GM20000 (cell line): ENCODE measurements around the gene ASB15.

Experiments
- DNase-seq: peaks from one replicate; pipeline ENCODE4 v3.0.0; 2012; ENCODE audit warnings: low spot score
- CTCF ChIP-seq: IDR thresholded peaks from 2 replicates; pipeline ENCODE4 v1.5.1; 2012; ENCODE audit warnings: mild to moderate bottlenecking, control low read depth; ENCODE audit errors: extremely low read depth, missing control alignments

Gene ASB15

GRCh38 chr7:123647106-123647730 is 45.6 kb downstream of the ASB15 start:
- no peak for TF ChIP-seq CTCF
- DNase-seq, result no peak

- TF ChIP-seq CTCF, result no peak
- no peak for DNase-seq
Observed at GRCh38 chr7:123649964-123650363, 48.3 kb downstream of the ASB15 start.

GRCh38 chr7:123650595-123650994 is 49.0 kb downstream of the ASB15 start:
- TF ChIP-seq CTCF, result no peak
- DNase-seq, result no peak

- no peak for TF ChIP-seq CTCF
- DNase-seq, result no peak
Observed at GRCh38 chr7:123652406-123652805, 50.8 kb downstream of the ASB15 start.

- DNase-seq, result no peak
- no peak for TF ChIP-seq CTCF
Observed at GRCh38 chr7:123653162-123653561, 51.5 kb downstream of the ASB15 start.

GRCh38 chr7:123655614-123656013 is 54.0 kb downstream of the ASB15 start, which contains the start of gene LMOD2:
TSS of gene LMOD2 (plus strand) at chr7:123655866. CDS start at chr7:123655964, 98 bp downstream.
- TF ChIP-seq CTCF, result no peak
- no peak for DNase-seq

GRCh38 chr7:123656544-123657303 is 55.1 kb downstream of the ASB15 start:
- no peak for TF ChIP-seq CTCF
- no peak for DNase-seq
